ENCODE measurements around the gene IL2RA. TPM values are rescaled to one million over a fixed set of nuclear protein-coding genes. Genes with fewer than 3 reads are reported as not detected.

IL2RA gene
- total and polyA plus RNA-seq, 2 donors (not counting 3 experiments of a cell fraction or from before 2014, with no cell fraction given) = not detected

- FAIRE-seq = no peak
- dilution Hi-C loops (cut with MboI; ENCODE audit: extremely low pct_ligation_motif_present, low sequenced_read_pairs) (no loop called here), intact Hi-C loops (cut with micrococcal nuclease) (no loop called here)
- Histone ChIP-seq H3K9ac (replicated peaks; ENCODE audit: extremely low read depth, insufficient read depth, low read length) (no peak overlapping the region), H3K79me2 (ENCODE audit: control insufficient read depth, insufficient read depth, low read length) (no peaks in the 10 kb centered on the region), H3K27me3 (ENCODE audit: control insufficient read depth in 2 of 2, insufficient read depth in 2 of 2, low read length in 2 of 2) (peaks cover 4 to 5% of the 10 kb centered on the region in 2 experiments), H3K4me1 (ENCODE audit: control insufficient read depth, extremely low read depth, insufficient read depth, low read length) (no peaks in the 10 kb centered on the region), H3K36me3 (ENCODE audit: control insufficient read depth in 2 of 2, extremely low read depth in 1 of 2, insufficient read depth in 2 of 2, low read length in 2 of 2) (no peaks in the 10 kb centered on the region), H3K27ac (ENCODE audit: insufficient read depth, low read depth, low read length) (no peak overlapping the region), H3K4me3 (replicated peaks in 1 of 3; ENCODE audit: insufficient read depth in 1 of 3, low read depth in 1 of 3, low read length in 3 of 3) (no peak overlapping the region), H4K20me1 (replicated peaks; ENCODE audit: control insufficient read depth, extremely low read depth, insufficient read depth, low read length) (no peaks in the 10 kb centered on the region), H3K4me2 (ENCODE audit: insufficient read depth, low read length) (no peak overlapping the region), H3K9me3 (replicated peaks; ENCODE audit: control insufficient read depth, insufficient read depth, low read length) (no peaks in the 10 kb centered on the region), H2AFZ (ENCODE audit: low read depth, low read length) (no peak overlapping the region), H3K9me1 (replicated peaks; ENCODE audit: control insufficient read depth, extremely low read depth, insufficient read depth, low read length) (no peaks in the 10 kb centered on the region)
- BruUV-seq (replicated peaks) = no TSS peak
- POLR2A ChIA-PET = no interaction called here
- no peak for DNase-seq (ENCODE audit: low read depth, low spot score)
- CTCF ChIA-PET = interaction anchor here (2.0 kb wide), 1 partner anchor 38 kb away, joined by 5 read pairs; no protein-coding TSS in a partner anchor
- TF ChIP-seq EZH2 (IDR thresholded peaks at IDR 0.05; ENCODE audit: borderline replicate concordance, low read depth, low read length, severe bottlenecking) = no peak
- TF ChIP-seq GATA2 (IDR thresholded peaks at IDR 0.05; ENCODE audit: insufficient read depth, insufficient read length, low read depth, low read length) = no peak
- TF ChIP-seq JUN (IDR thresholded peaks at IDR 0.05; ENCODE audit: borderline replicate concordance, insufficient read depth, insufficient read length, low read depth) = no peak
- TF ChIP-seq CTCF (IDR thresholded peaks at IDR 0.05; ENCODE audit: extremely low read depth in 1 of 2, insufficient read depth in 1 of 2, low read depth in 1 of 2, low read length in 2 of 2) = no peak
- TF ChIP-seq MYC (IDR thresholded peaks at IDR 0.05; ENCODE audit: low read depth, low read length) = no peak
- no peak for TF ChIP-seq POLR2AphosphoS5 (IDR thresholded peaks at IDR 0.05; ENCODE audit: insufficient read depth, low read depth, low read length)
- TF ChIP-seq FOS (IDR thresholded peaks at IDR 0.05; ENCODE audit: borderline replicate concordance, insufficient read depth, low read length) = no peak
- TF ChIP-seq POLR2A (IDR thresholded peaks at IDR 0.05; ENCODE audit: low read depth, low read length) = no peak
- no peak for TF ChIP-seq MAX (IDR thresholded peaks at IDR 0.05; ENCODE audit: insufficient read depth, insufficient read length)
Observed at GRCh38 chr10:6047847-6048246, 14.3 kb downstream of the IL2RA start.

Measured in endothelial cell of umbilical vein (primary cell).